Activated CD8-positive, alpha-beta memory T cell treated with anti-CD3 and anti-CD28 coated beads, Interleukin-2, amount 50 U/mL, for 1 hour (primary cell): Measurements from ENCODE around the gene GAS2L2.

Source experiments
- DNase-seq: peaks from one replicate; pipeline ENCODE4 v3.0.0-alpha.2; 2020; ENCODE audit errors: extremely low read depth

The GAS2L2 gene

DNA sequence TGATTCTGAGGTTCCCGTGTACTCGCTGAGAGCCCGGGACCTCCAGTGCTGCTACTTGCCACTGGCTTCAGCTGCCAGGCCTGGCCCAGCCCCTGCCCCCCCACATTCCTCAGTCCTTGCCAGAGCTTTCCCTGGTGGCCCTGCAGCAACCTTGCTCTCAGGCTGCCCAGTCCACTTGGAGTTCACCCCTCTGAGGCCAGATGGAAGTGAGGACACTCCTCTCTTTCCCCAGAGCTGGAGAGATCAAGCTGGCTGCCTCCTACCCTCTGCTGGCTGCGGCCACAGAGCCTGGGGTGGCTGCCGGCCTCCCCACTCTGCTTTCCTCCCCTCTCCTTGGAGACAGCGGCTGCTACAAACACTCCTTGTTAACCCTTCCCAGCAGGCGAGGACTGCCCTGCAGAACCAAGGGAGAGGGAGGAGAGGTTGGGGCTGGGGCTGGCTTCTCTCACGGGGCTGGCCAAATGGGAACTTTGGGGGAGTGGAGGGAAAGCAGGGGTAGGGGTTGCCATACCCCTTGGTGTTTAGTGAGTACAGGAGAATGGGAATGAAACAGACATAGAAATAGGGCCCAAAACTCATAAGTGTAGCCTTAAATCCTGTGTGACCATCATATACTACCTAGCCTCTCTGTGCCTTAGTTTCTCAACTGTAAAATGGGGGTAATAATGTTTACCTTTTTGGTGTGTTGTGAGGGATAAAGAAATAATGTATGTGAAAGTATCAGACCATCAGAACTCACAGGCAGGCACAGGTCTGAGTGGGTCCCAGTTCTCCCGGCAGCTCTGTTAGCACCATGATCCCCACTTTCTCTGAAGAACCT is at the start of gene GAS2L2:
Gene GAS2L2 (minus strand): TSS at position 295 of the 820 bp plus-strand sequence. CDS start 389 bp downstream, outside the sequence.
- no peak for DNase-seq

- DNase-seq, result no peak
These were observed 48.7 kb upstream of the GAS2L2 start for GRCh38 chr17:35801583-35802224.

- DNase-seq, result no peak
These were observed 46.9 kb upstream of the GAS2L2 start for GRCh38 chr17:35799942-35800341.

DNA sequence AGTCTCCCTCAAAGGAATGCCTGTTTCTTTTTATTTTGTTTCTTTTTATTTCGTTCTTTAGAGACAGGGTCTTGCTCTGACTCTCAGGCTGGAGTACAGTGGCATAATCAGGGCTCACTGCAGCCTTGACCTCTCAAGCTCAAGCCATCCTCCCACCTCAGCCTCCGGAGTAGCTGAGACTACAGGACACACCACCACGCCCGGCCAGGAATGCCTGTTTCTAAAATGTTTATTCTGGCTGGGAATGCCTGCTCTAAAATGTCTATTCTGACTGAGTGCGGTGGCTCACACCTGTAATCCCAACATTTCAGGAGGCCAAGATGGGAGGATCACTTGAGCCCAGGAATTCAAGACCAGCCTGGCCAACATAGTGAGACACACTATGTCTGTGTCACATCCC is 44.9 kb upstream of the GAS2L2 start:
- DNase-seq, result no peak

- no peak for DNase-seq
These were observed 44.3 kb upstream of the GAS2L2 start for GRCh38 chr17:35797370-35797769.

DNA sequence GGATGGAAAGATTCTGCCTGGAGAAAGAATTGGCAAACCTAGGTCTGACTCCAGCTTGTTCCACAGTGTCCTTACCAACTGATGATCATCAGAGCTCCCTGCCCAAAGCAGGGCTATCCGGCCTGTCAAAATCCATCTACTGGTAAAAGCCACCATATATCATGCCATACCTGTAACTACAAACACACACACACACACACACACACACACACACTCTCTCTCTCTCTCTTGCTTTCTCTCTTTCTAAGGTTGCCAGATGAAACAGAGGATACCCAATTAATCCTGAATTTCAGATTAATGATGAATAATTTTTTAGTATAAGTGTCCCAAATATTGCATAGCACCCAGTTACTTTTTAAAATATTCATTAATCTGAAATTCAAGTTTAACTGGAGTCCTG is 43.9 kb upstream of the GAS2L2 start:
- DNase-seq, result no peak

GRCh38 chr17:35795871-35796265 is 42.8 kb upstream of the GAS2L2 start:
- no peak for DNase-seq

- no peak for DNase-seq
These were observed 42.2 kb upstream of the GAS2L2 start, which contains the start of gene MMP28 for GRCh38 chr17:35795007-35795870. MMP28 (minus strand) TSS chr17:35795641; CDS start chr17:35795377, 264 bp downstream.

DNA sequence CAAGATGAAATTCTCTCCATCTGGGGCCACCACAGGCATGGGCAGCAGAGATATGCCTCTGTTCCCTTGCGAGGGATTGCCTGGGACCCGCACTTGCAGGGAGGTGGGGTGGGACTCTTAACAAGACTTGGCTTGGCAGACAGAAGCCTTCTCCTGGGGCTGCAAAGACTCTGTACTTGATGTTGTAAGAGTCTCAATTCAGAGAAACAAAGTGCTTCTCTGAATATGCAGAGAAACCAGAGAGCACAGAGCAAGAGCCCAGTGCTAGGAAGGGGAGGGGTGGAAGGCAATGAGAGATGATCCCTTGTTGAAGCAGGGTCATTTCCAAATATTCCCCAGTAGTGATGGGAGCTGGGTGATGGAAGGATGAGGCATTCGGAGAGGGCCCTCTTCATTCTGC is 40.2 kb upstream of the GAS2L2 start:
- no peak for DNase-seq

- DNase-seq, result no peak
These were observed 38.8 kb upstream of the GAS2L2 start for GRCh38 chr17:35791681-35792350.

DNA sequence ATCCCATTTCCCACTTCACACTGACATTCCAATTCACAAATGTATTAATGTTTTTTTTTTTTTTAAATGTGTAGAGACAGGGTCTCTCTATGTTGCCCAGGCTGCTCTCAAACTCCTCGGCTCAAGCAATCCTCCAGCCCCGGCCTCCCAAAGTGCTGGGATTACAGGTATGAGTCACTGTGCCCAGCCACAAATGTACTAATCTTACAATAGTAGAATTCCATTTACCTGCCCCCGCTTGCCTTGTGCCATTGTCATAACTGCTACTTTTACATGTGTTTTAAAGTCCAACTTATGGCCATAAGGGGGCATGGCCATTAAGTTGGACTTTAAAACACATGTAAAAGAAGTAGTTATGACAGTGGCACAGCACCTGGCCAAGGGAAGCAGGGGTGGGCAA is 37.8 kb upstream of the GAS2L2 start:
- DNase-seq, result no peak

- no peak for DNase-seq
These were observed 35.7 kb upstream of the GAS2L2 start for GRCh38 chr17:35788477-35789368.

GRCh38 chr17:35786941-35787432 is 33.9 kb upstream of the GAS2L2 start:
- DNase-seq, result no peak

DNA sequence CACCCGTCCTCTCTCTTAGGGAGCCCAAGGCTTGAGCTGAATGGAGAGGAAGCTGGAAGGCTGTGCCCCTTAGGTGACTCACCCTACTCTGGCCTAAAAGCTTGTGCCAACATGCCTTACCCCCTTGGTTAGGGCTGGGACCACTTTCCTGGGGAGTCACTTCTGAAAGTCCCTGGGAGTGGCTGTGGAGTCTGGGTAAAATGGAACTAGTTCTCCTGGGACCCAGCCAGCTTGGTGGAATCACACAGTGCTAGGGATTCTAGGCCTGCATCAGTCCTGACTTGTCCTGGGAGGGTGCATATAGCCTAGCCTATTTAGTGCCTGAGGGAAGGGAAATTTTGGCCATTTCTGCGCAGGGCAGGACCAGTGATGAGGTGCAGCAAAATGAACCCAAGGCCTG is 31.9 kb upstream of the GAS2L2 start:
- no peak for DNase-seq

- no peak for DNase-seq
These were observed 27.9 kb upstream of the GAS2L2 start for GRCh38 chr17:35780950-35781349.

- no peak for DNase-seq
These were observed 25.7 kb upstream of the GAS2L2 start for GRCh38 chr17:35778641-35779196.

DNA sequence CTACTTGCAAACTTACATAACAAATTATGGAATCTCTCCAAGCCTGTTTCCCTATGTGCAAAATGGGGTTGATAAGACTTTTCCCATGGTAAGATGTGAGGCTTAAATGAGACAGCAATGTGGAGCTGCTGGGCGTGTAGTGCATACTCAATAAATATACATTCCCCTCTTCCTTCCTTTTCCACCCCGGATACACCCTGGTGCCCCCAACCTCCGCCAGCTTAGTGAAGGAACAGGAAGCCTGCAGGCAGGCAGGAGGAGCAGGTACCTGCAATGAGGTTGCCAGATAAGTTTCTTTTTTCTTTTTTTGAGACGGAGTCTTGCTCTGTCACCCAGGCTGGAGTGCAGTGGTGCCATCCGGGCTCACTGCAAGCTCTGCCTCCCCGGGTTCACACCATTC is 22.5 kb upstream of the GAS2L2 start:
- no peak for DNase-seq

DNA sequence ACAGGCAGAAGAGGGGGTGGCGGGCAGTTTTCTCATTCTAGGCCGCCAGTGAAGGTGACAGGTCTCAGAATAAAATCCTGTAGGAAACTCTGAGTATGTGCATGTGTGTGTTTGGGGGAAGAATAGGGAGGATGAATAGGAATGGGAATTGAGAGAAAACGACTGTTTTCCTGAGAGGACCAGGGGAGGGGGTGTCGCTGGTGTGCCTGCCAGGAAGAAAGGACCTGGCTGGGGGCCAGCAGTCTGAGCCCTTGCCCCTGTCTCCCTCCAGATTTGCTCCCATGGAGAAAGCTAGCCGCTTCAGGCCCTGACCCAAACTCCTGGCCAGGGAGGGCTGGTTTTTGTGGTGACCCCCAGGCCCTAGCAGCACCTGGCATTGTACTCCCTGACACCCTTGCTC is 22.0 kb upstream of the GAS2L2 start:
- DNase-seq, result no peak

GRCh38 chr17:35774499-35774898 is 21.5 kb upstream of the GAS2L2 start:
- no peak for DNase-seq
